ENCODE data around the gene RHOB.

GRCh38 chr2:20469595-20469994 lies 22.7 kb downstream of the RHOB start:
- TF ChIP-seq REST (IDR thresholded peaks at IDR 0.05; ENCODE audit: insufficient read depth in 1 of 2, low read depth in 2 of 2, low read length in 1 of 2): no peak
- no peak for TF ChIP-seq CTCF (IDR thresholded peaks at IDR 0.05)

Data from Panc1 (cell line).